Cardiac muscle cell (in vitro differentiated cells and primary cell): ENCODE measurements around the gene DENND6B. TPM values are rescaled to one million over a fixed set of nuclear protein-coding genes. Genes with fewer than 3 reads are reported as not detected.

Source experiments
- DNase-seq, 2 donors: peaks; one replicate each; pipeline versions ENCODE4 v3.0.0 to v3.0.0-alpha.2; 2010 to 2017; ENCODE audit warnings: low read depth in 1 of 2, low spot score in 1 of 2
- H3K27ac ChIP-seq: fragments of 200-600 bp; sonication (generic); 2 replicates; pipeline ENCODE4 v1.5.1; 2016
- H3K27me3 ChIP-seq: fragments of 200-600 bp; sonication (generic); 2 replicates; pipeline ENCODE4 v1.6.0; 2016; ENCODE audit warnings: control low read depth
- H3K36me3 ChIP-seq: fragments of 200-600 bp; sonication (generic); 2 replicates; pipeline ENCODE4 v1.5.1; 2016; ENCODE audit warnings: control low read depth
- H3K4me1 ChIP-seq: fragments of 200-600 bp; sonication (generic); 2 replicates; pipeline ENCODE4 v1.8.1; 2017; ENCODE audit warnings: low read depth, mild to moderate bottlenecking, mixed run types
- H3K4me3 ChIP-seq: fragments of 200-600 bp; sonication (generic); 2 replicates; pipeline ENCODE4 v1.5.1; 2016; ENCODE audit warnings: mild to moderate bottlenecking
- H3K9me3 ChIP-seq: fragments of 200-600 bp; sonication (generic); 2 replicates; pipeline ENCODE4 v1.5.1; 2017; ENCODE audit warnings: low read depth, mild to moderate bottlenecking, control low read depth
- CTCF ChIP-seq: IDR thresholded peaks from 2 replicates; pipeline ENCODE4 v1.5.1; 2012; ENCODE audit warnings: low read depth, mild to moderate bottlenecking, low read length
- polyA plus RNA-seq: library from polyadenylated mRNA; unstranded; fragments of >200 nt; fragmentation: Nextera tagmentation; extraction: Ambion mirVana; gene quantifications from 2 replicates; pipeline ENCODE4 v1.2.1, GENCODE V29; 2016
- total RNA-seq: library from RNA; depleted of rRNA; stranded (reverse); fragments of >200 nt; gene quantifications from 2 replicates; pipeline ENCODE4 v1.2.3, GENCODE V29; 2016

The DENND6B gene
- total and polyA plus RNA-seq, 2 experiments from 2014 or later, result 7.0 to 13.3 TPM

DNA sequence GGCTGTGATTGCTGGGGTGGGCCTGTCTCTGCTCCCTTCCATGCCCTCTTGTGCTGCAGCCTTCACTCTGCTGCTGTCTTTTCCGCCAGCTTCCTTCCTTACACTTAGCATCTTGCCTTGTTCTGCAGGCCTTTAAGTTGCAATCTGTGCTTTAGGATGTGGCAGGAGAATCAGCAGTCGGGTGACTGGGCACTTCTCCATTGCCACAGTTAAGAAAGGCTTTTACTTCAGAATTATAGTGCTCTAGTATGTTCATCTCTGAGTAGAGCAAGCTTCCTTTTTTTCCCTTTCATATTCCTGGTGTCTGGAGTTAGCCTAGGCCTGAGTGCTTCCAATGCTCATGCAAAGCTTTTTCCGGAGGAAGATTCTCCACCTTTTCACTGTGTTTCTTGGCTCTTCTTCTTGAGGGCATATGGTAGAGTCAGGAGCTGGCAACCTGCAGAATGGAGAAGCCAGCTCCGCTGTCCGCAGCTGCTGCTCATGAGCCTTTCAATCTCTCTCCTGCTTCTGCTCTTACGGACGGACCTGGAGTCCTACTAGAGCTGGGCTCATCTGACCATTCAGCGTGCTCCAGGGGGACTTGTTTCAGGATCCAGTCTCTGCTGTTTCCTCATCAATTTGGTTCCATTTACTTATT is 36.5 kb upstream of the DENND6B start:
- Histone ChIP-seq H3K36me3 (no peaks in the 10 kb centered on the region), H3K4me1 (no peaks in the 10 kb centered on the region), H3K4me3 (no peak overlapping the region), H3K27me3 (no peaks in the 10 kb centered on the region), H3K27ac (no peak overlapping the region), H3K9me3 (no peaks in the 10 kb centered on the region)
- TF ChIP-seq CTCF, result no peak
- no peak for DNase-seq

DNA sequence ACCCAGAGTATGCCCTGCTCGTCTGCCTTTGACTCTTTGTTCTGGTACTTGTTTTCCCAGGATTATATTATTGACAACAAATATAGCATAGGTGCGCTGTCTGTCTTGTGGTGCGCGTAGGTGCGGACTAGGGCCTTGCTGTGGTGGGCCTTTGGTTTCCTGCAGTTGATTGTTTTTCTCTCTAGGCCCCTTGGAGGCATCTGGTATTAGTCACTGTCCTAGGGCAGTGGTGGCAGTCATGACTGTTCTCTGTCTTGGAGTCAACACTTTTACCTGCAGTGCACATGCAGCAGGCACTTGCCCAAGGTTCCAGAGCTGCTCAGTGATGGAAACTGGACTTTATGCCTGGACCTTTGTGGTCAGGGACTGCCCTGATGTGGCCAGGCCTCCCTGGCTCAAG is 34.9 kb upstream of the DENND6B start:
- no peaks in the 10 kb centered on the region for H3K27me3 ChIP-seq
- no peak overlapping the region for H3K27ac ChIP-seq
- no peaks in the 10 kb centered on the region for H3K9me3 ChIP-seq
- DNase-seq, result no peak
- no peak for TF ChIP-seq CTCF
- H3K4me1 ChIP-seq, result no peaks in the 10 kb centered on the region
- H3K36me3 ChIP-seq, result no peaks in the 10 kb centered on the region
- no peak overlapping the region for H3K4me3 ChIP-seq

DNA sequence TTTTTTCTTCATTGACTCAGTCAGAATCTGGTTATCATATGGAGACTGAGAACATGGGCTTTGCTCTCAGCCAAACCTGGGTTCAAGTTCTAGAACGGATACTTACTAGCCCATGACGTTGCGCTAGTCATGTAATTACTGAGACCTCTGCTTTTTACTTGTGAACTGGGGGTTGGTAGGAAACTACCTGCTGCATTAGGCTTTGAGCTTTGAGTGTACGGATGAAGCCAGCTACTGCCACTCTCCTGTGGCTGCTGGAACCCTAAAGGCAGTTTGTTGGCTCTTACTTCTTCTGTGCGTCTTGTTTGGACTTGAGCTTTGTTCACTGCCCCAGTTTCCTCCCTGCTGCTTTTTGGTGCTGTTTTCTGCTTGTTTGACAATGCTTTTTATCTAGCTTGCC is 34.4 kb upstream of the DENND6B start:
- Histone ChIP-seq H3K27me3 (no peaks in the 10 kb centered on the region), H3K4me1 (no peaks in the 10 kb centered on the region), H3K9me3 (no peaks in the 10 kb centered on the region), H3K4me3 (no peak overlapping the region), H3K36me3 (no peaks in the 10 kb centered on the region), H3K27ac (no peak overlapping the region)
- DNase-seq, result no peak
- no peak for TF ChIP-seq CTCF

- DNase-seq, result no peak
- Histone ChIP-seq H3K36me3 (no peaks in the 10 kb centered on the region), H3K27ac (no peak overlapping the region), H3K4me1 (no peaks in the 10 kb centered on the region), H3K4me3 (no peak overlapping the region), H3K27me3 (no peaks in the 10 kb centered on the region), H3K9me3 (no peaks in the 10 kb centered on the region)
- TF ChIP-seq CTCF, result no peak
Observed at GRCh38 chr22:50360578-50360977, 33.8 kb upstream of the DENND6B start.

DNA sequence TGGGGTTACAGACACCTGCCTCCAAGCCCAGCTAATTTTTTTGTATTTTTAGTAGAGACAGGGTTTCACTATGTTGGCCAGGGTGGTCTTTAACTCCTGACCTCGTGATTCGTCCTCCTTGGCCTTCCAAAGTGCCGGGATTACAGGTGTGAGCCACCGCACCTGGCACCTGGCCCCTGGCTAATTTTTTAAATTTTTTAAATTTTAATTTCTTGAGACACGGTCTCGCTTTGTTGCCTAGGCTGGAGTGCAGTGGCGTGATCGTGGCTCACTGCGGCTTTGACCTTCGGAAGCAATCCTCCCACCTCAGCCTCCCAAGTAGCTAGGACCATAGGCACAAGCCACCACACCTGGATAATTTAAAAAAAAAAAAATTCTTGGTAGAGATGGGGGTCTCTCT is 30.9 kb upstream of the DENND6B start:
- no peaks in the 10 kb centered on the region for H3K27me3 ChIP-seq
- H3K4me3 ChIP-seq, result no peak overlapping the region
- H3K27ac ChIP-seq, result no peak overlapping the region
- H3K9me3 ChIP-seq, result no peaks in the 10 kb centered on the region
- no peak for TF ChIP-seq CTCF
- no peaks in the 10 kb centered on the region for H3K4me1 ChIP-seq
- DNase-seq, result no peak
- no peaks in the 10 kb centered on the region for H3K36me3 ChIP-seq

- Histone ChIP-seq H3K4me1 (no peaks in the 10 kb centered on the region), H3K27me3 (no peaks in the 10 kb centered on the region), H3K4me3 (no peak overlapping the region), H3K36me3 (no peaks in the 10 kb centered on the region), H3K9me3 (no peaks in the 10 kb centered on the region), H3K27ac (no peak overlapping the region)
- no peak for TF ChIP-seq CTCF
- DNase-seq, result no peak
Observed at GRCh38 chr22:50357222-50357621, 30.4 kb upstream of the DENND6B start.
